ENCODE data around the gene NUF2. TPM values are rescaled to one million over a fixed set of nuclear protein-coding genes. Genes with fewer than 3 reads are reported as not detected.
A peak's percentile ranks its signal among the peaks of the same experiment; 100 is the strongest.

NUF2 gene
- total RNA-seq (2012; rRNA removed), result 18.5 and 23.6 TPM in 2 replicates
- 10.5 and 13.0 TPM in 2 replicates for polyA plus RNA-seq (2012; rRNA removed)
- polyA plus RNA-seq (2012; cell fraction: cytosol; rRNA removed), result 3.1 and 3.5 TPM in 2 replicates
- 7.5 and 25.2 TPM in 2 replicates for polyA plus RNA-seq (2012; cell fraction: nucleus; rRNA removed; ENCODE audit: low replicate concordance)
- Bru-seq, nascent RNA, result percentile 50 among the genes with signal in this experiment
- percentile 33 among the genes with signal in this experiment for BruChase-seq, experiment 1, labeled RNA remaining after a 6-hour chase
- BruChase-seq, experiment 2, labeled RNA remaining after a 2-hour chase, result percentile 42 among the genes with signal in this experiment
- long read RNA-seq, partial matches to known transcripts, result 1 of 2 reads
- long read RNA-seq, other reads (novel, unspliced or antisense), result 0 of 2 reads

GRCh38 chr1:163321311-163322305 is at the start of gene NUF2:
Gene NUF2, plus strand, starts transcription at chr1:163321954. Its CDS starts 4,098 bp downstream, at chr1:163326052.
- 1% methylated on average over 20 of the region's 58 CpGs; no CpG with 5 or more reads in 1 of the 2 experiments for WGBS, 2 experiments (ENCODE audit: extremely low coverage in 2 of 2, insufficient read length in 1 of 2)
- H2BK120ac ChIP-seq (ENCODE audit: low read depth, low read length), result peak within 1 kb of the TSS; percentile 29; the same call in 1 of the 2 replicates
- peaks cover 3% of the 10 kb centered on the region; the same call in 1 of the 2 replicates for H3K4me1 ChIP-seq (ENCODE audit: control insufficient read depth, insufficient read depth, low read length)
- no peaks in the 10 kb centered on the region for H3K9me1 ChIP-seq (ENCODE audit: insufficient read depth, low read length)
- BruUV-seq (replicated peaks), result no TSS peak
- peak within 1 kb of the TSS; percentile 75 for H3K4me2 ChIP-seq (ENCODE audit: low read depth, low read length)
- peak within 1 kb of the TSS; percentile 89 for H3K56ac ChIP-seq (ENCODE audit: extremely low read depth, insufficient read depth, low read length)
- H2AK5ac ChIP-seq (ENCODE audit: low read depth, low read length), result peak within 1 kb of the TSS; percentile 69
- peak within 1 kb of the TSS; percentile 62 for H3K4me3 ChIP-seq (ENCODE audit: insufficient read depth, low read depth, low read length)
- H3K27ac ChIP-seq (ENCODE audit: insufficient read depth, low read length), result peak within 1 kb of the TSS; percentile 23
- H2BK15ac ChIP-seq (ENCODE audit: low read depth, low read length), result peak within 1 kb of the TSS; percentile 17; the same call in 2 of the 3 replicates
- dilution Hi-C loops (cut with HindIII; ENCODE audit: low sequenced_read_pairs, unreplicated experiment) (loop anchor here (25.0 kb wide), 1 partner anchor 459 kb away; the partner anchor contains the start of gene CCDC190), in situ Hi-C loops (cut with MboI; ENCODE audit: low sequenced_read_pairs) (no loop called here), intact Hi-C loops (cut with micrococcal nuclease) (no loop called here)
- ChIA-PET CTCF (interaction anchor here (1.2 to 1.3 kb wide), 2 partner anchors 14 to 252 kb away, joined by 3 read pairs; partner anchors contain the start of gene RGS4), POLR2A (ENCODE audit: unreplicated experiment) (interaction anchor here (0.5 to 1.0 kb wide), 2 partner anchors 452 to 716 kb away, joined by 3 to 11 read pairs; no protein-coding TSS in a partner anchor)
- H3K9ac ChIP-seq (ENCODE audit: low read depth, low read length), result peak within 1 kb of the TSS; percentile 83
- peak within 1 kb of the TSS; percentile 61 for H4K91ac ChIP-seq (ENCODE audit: insufficient read depth, low read depth, low read length)
- H4K5ac ChIP-seq (ENCODE audit: low read depth, low read length), result peak within 1 kb of the TSS; percentile 67
- H3K36me3 ChIP-seq (ENCODE audit: control insufficient read depth, insufficient read depth, low read length), result peaks cover 2% of the 10 kb centered on the region; the same call in 1 of the 2 replicates
- H4K8ac ChIP-seq (ENCODE audit: low read depth in 2 of 2, low read length in 2 of 2), result peak within 1 kb of the TSS; percentile 83 to 97
- peak; percentile 99 for DNase-seq
- peak within 1 kb of the TSS; percentile 6; the same call in 1 of the 2 replicates for H3K18ac ChIP-seq (ENCODE audit: low read depth, low read length)
- ATAC-seq (ENCODE audit: low read depth), result peak; percentile 99
- peak within 1 kb of the TSS; percentile 75 for H3K14ac ChIP-seq (replicated peaks; ENCODE audit: low read depth, low read length)
- H2BK5ac ChIP-seq (ENCODE audit: low read depth, low read length, poor library complexity, severe bottlenecking), result peak within 1 kb of the TSS; percentile 76
- H3K79me1 ChIP-seq (ENCODE audit: low read depth in 1 of 2, low read length in 2 of 2), result peaks cover 13 to 18% of the 10 kb centered on the region in 2 experiments
- no peaks in the 10 kb centered on the region for H3K9me3 ChIP-seq (ENCODE audit: control insufficient read depth, insufficient read depth, low read length)
- H4K20me1 ChIP-seq (ENCODE audit: insufficient read depth, low read length), result no peaks in the 10 kb centered on the region
- peak within 1 kb of the TSS; percentile 98 for H2AFZ ChIP-seq (replicated peaks; ENCODE audit: low read length, poor library complexity)
- peak within 1 kb of the TSS; percentile 80 for H3K23ac ChIP-seq (ENCODE audit: low read depth, low read length)
- H3K4ac ChIP-seq (ENCODE audit: low read depth, low read length), result peak within 1 kb of the TSS; percentile 71
- H2BK20ac ChIP-seq (ENCODE audit: low read depth, low read length), result no peak within 1 kb of the TSS
- H3K27me3 ChIP-seq (ENCODE audit: control insufficient read depth, insufficient read depth, low read length), result no peaks in the 10 kb centered on the region
- peak within 1 kb of the TSS; percentile 84 for H2AK9ac ChIP-seq (replicated peaks; ENCODE audit: low read depth, low read length, poor library complexity)
- peak; percentile 92 for TF ChIP-seq MXI1 (IDR thresholded peaks at IDR 0.05; ENCODE audit: borderline replicate concordance, low read depth, low read length)
- TF ChIP-seq SMC3 (IDR thresholded peaks at IDR 0.05; ENCODE audit: low read depth, low read length), result no peak
- no peak for TF ChIP-seq ELK1 (IDR thresholded peaks at IDR 0.05; ENCODE audit: borderline replicate concordance, low read depth, low read length)
- peak; percentile 83 for TF ChIP-seq POLR2A (IDR thresholded peaks at IDR 0.05; ENCODE audit: low read depth, low read length)
- 0 out of 2 replicates have a peak, but pooled peaks have one; percentile 29 for TF ChIP-seq USF2 (IDR thresholded peaks at IDR 0.05; ENCODE audit: low read depth, low read length)
- TF ChIP-seq CTCF (conservative IDR thresholded peaks at IDR 0.05; ENCODE audit: low read depth, low read length), result no peak
- peak; percentile 88 for TF ChIP-seq MAZ (IDR thresholded peaks at IDR 0.05; ENCODE audit: borderline replicate concordance, low read depth, low read length)
- peak; percentile 31; the same call in 1 of the 2 replicates for TF ChIP-seq NFE2L2 (IDR thresholded peaks at IDR 0.05; ENCODE audit: low read depth, low read length)
- peak; percentile 93 for TF ChIP-seq MAFK (IDR thresholded peaks at IDR 0.05; ENCODE audit: low read depth, low read length)
